ENCODE data around the gene GPRC5B.

DNA sequence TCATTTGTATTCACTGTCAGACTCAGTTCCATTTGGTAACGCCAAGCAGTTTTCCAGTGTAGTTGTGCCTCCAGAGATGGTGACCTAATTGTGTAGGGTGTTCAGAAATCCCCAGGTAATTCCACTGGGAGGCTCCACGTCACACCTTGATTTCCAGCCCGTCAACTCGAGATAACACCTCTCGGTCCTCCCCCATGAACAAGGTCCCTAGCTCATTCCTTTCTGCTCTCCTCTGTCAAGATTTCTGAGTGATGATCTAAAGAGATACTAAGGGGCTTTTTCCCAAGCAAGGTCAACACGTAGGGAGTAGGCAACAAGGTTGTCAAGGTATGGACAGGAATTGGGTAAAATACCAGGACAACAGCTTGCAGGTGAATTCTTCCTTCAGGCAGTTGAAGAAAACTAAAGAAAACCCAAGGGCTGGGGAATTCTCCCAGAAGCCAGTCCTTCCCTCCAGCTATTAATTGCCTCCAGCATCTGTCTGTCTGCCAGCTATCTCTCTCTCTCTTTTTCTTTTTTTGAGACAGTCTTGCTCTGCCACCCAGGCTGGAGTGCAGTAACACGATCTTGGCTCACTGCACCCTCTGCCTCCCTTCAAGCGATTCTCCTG, 31.4 kb downstream of the GPRC5B start:
- TF ChIP-seq CTCF (conservative IDR thresholded peaks at IDR 0.05 in 1 of 2, IDR thresholded peaks at IDR 0.05 in 1 of 2; ENCODE audit: low read depth in 1 of 2, low read length in 2 of 2) (no peak), EZH2 (IDR thresholded peaks at IDR 0.05; ENCODE audit: low read length, missing control alignments) (no peak)
